H9 (cell line): ENCODE measurements around the gene BCL7B. TPM values are rescaled to one million over a fixed set of nuclear protein-coding genes. Genes with fewer than 3 reads are reported as not detected.

Experiments used
- DNase-seq: peaks from one replicate; pipeline ENCODE4 v3.0.0-alpha.2; 2017
- H2AFZ ChIP-seq: one replicate; pipeline ENCODE4 v1.6.1; 2013; ENCODE audit warnings: mild to moderate bottlenecking, low read length, control low read depth, moderate library complexity
- H2AK5ac ChIP-seq: 2 replicates; pipeline ENCODE4 v1.6.1; 2013; ENCODE audit warnings: low read length, control low read depth, mixed read lengths; ENCODE audit not compliant: insufficient read length
- H2BK120ac ChIP-seq: one replicate; pipeline ENCODE4 v1.6.1; 2013; ENCODE audit warnings: low read depth, mild to moderate bottlenecking, low read length, control low read depth, inconsistent platforms; ENCODE audit not compliant: poor library complexity, severe bottlenecking
- H2BK12ac ChIP-seq: 2 replicates; pipeline ENCODE4 v1.6.1; 2013; ENCODE audit warnings: low read length, control low read depth, mixed read lengths, low read depth; ENCODE audit not compliant: insufficient read length
- H2BK15ac ChIP-seq: 2 replicates; pipeline ENCODE4 v1.6.1; 2013; ENCODE audit warnings: low read depth, low read length, control low read depth
- H2BK20ac ChIP-seq: one replicate; pipeline ENCODE4 v1.6.1; 2013; ENCODE audit warnings: low read depth, mild to moderate bottlenecking, low read length, control low read depth, inconsistent platforms; ENCODE audit not compliant: poor library complexity, severe bottlenecking
- H2BK5ac ChIP-seq: 2 replicates; pipeline ENCODE4 v1.6.1; 2013; ENCODE audit warnings: low read length, control low read depth, mixed read lengths; ENCODE audit not compliant: insufficient read length
- H3K14ac ChIP-seq: 2 replicates; pipeline ENCODE4 v1.6.1; 2013; ENCODE audit warnings: low read length, control low read depth; ENCODE audit not compliant: insufficient read depth
- H3K18ac ChIP-seq: 2 replicates; pipeline ENCODE4 v1.6.1; 2013; ENCODE audit warnings: low read depth, mild to moderate bottlenecking, mixed read lengths, low read length, control low read depth; ENCODE audit not compliant: insufficient read length
- H3K23ac ChIP-seq: 2 replicates; pipeline ENCODE4 v1.6.1; 2013; ENCODE audit warnings: low read length, control low read depth, mixed read lengths, low read depth; ENCODE audit not compliant: insufficient read length
- H3K23me2 ChIP-seq: 2 replicates; pipeline ENCODE4 v1.6.1; 2013; ENCODE audit warnings: low read depth, mild to moderate bottlenecking, mixed read lengths, low read length, control low read depth; ENCODE audit not compliant: insufficient read length, poor library complexity, severe bottlenecking
- H3K27ac ChIP-seq: 2 replicates; pipeline ENCODE4 v1.5.1; 2013; ENCODE audit warnings: low read length, control low read depth, mixed read lengths, low read depth; ENCODE audit not compliant: insufficient read length
- H3K27me3 ChIP-seq: 2 replicates; pipeline ENCODE4 v1.6.1; 2013; ENCODE audit warnings: low read length, control low read depth, inconsistent platforms; ENCODE audit not compliant: insufficient read depth
- H3K4ac ChIP-seq: 2 replicates; pipeline ENCODE4 v1.6.1; 2013; ENCODE audit warnings: low read depth, mild to moderate bottlenecking, control low read depth, inconsistent platforms, low read length, moderate library complexity
- H3K4me1 ChIP-seq: 2 replicates; pipeline ENCODE4 v1.6.1; 2013; ENCODE audit warnings: low read length, control low read depth, inconsistent platforms; ENCODE audit not compliant: insufficient read depth
- H3K4me2 ChIP-seq: 2 replicates; pipeline ENCODE4 v1.6.1; 2013; ENCODE audit warnings: low read length, control low read depth, mixed read lengths; ENCODE audit not compliant: insufficient read length, insufficient read depth
- H3K56ac ChIP-seq: 2 replicates; pipeline ENCODE4 v1.6.1; 2013; ENCODE audit warnings: low read depth, mild to moderate bottlenecking, mixed read lengths, low read length, control low read depth; ENCODE audit not compliant: insufficient read length
- H3K79me1 ChIP-seq: 2 replicates; pipeline ENCODE4 v1.6.1; 2013; ENCODE audit warnings: low read depth, mild to moderate bottlenecking, moderate library complexity, low read length, control low read depth, inconsistent platforms; ENCODE audit not compliant: insufficient read depth, poor library complexity, severe bottlenecking
- H3K79me2 ChIP-seq: 2 replicates; pipeline ENCODE4 v1.6.1; 2013; ENCODE audit warnings: low read length, control low read depth, inconsistent platforms; ENCODE audit not compliant: insufficient read depth
- H3K9ac ChIP-seq: 2 replicates; pipeline ENCODE4 v1.6.1; 2013; ENCODE audit warnings: low read length, control low read depth, mixed read lengths; ENCODE audit not compliant: insufficient read length; ENCODE audit errors: extremely low read depth
- H3K9me3 ChIP-seq: one replicate; pipeline ENCODE4 v1.6.1; 2013; ENCODE audit warnings: low read depth, low read length, inconsistent platforms; ENCODE audit not compliant: control insufficient read depth
- H3T11ph ChIP-seq: one replicate; pipeline ENCODE4 v1.6.1; 2013; ENCODE audit warnings: mild to moderate bottlenecking, low read length, control low read depth, inconsistent platforms
- H4K20me1 ChIP-seq: one replicate; pipeline ENCODE4 v1.6.1; 2013; ENCODE audit not compliant: control insufficient read depth, insufficient read length, insufficient read depth
- H4K5ac ChIP-seq: 2 replicates; pipeline ENCODE4 v1.6.1; 2013; ENCODE audit warnings: low read depth, mild to moderate bottlenecking, mixed read lengths, low read length, control low read depth; ENCODE audit not compliant: insufficient read length
- H4K8ac ChIP-seq: replicated peaks from 2 replicates; pipeline ENCODE4 v1.6.1; 2013; ENCODE audit warnings: low read length, control low read depth, mixed read lengths, low read depth; ENCODE audit not compliant: insufficient read length
- H4K91ac ChIP-seq: 2 replicates; pipeline ENCODE4 v1.6.1; 2013; ENCODE audit warnings: low read depth, mild to moderate bottlenecking, moderate library complexity, mixed read lengths, low read length, control low read depth; ENCODE audit not compliant: insufficient read length
- H3K27ac Mint-ChIP-seq, 3 experiments: 2 replicates in 2 of 3; 3 replicates in 1 of 3; pipeline ENCODE4 v1.8.0; 2020 to 2021; ENCODE audit warnings: mixed read lengths in 3 of 3, mild to moderate bottlenecking in 1 of 3, moderate library complexity in 1 of 3
- H3K27me3 Mint-ChIP-seq: 2 replicates; pipeline ENCODE4 v1.8.0; 2021; ENCODE audit warnings: low read depth, mild to moderate bottlenecking, moderate library complexity, mixed read lengths
- H3K36me3 Mint-ChIP-seq, 3 experiments: 2 replicates in 2 of 3; 3 replicates in 1 of 3; pipeline ENCODE4 v1.8.0; 2020 to 2021; ENCODE audit warnings: low read depth in 3 of 3, mixed read lengths in 3 of 3; ENCODE audit not compliant: insufficient read depth in 1 of 3
- H3K4me1 Mint-ChIP-seq, 2 experiments: 2 replicates each; pipeline ENCODE4 v1.8.0; 2020; ENCODE audit warnings: mixed read lengths in 2 of 2
- H3K4me3 Mint-ChIP-seq, 2 experiments: 2 replicates in 1 of 2; 3 replicates in 1 of 2; pipeline ENCODE4 v1.8.0; 2020 to 2021; ENCODE audit warnings: mild to moderate bottlenecking in 2 of 2, mixed read lengths in 2 of 2, moderate library complexity in 1 of 2
- H3K9me3 Mint-ChIP-seq, 2 experiments: 2 replicates in 1 of 2; 3 replicates in 1 of 2; pipeline ENCODE4 v1.8.0; 2020; ENCODE audit warnings: mild to moderate bottlenecking in 2 of 2, mixed read lengths in 2 of 2, moderate library complexity in 1 of 2
- CTCF ChIP-seq: fragments of 200-600 bp; sonication (generic); conservative IDR thresholded peaks from 3 replicates; pipeline ENCODE4 v1.8.0; 2021; ENCODE audit warnings: antibody characterized with exemption, mild to moderate bottlenecking
- WGBS: extraction: QIAGEN DNeasy Blood & Tissue Kit; methylation state at CpG from one replicate; pipeline ENCODE4 v1.1.7; 2013; ENCODE audit warnings: missing lambda C conversion rate, low lambda C conversion rate, mixed read lengths; ENCODE audit not compliant: insufficient read length; ENCODE audit errors: extremely low coverage; 5-methylcytosine and 5-hydroxymethylcytosine counted together
- total RNA-seq: library from RNA; stranded (reverse); gene quantifications from 2 replicates; pipeline ENCODE4 v1.2.1, GENCODE V29; 2021

BCL7B gene
- total RNA-seq, 1 experiment from 2014 or later: 48.9 TPM

DNA sequence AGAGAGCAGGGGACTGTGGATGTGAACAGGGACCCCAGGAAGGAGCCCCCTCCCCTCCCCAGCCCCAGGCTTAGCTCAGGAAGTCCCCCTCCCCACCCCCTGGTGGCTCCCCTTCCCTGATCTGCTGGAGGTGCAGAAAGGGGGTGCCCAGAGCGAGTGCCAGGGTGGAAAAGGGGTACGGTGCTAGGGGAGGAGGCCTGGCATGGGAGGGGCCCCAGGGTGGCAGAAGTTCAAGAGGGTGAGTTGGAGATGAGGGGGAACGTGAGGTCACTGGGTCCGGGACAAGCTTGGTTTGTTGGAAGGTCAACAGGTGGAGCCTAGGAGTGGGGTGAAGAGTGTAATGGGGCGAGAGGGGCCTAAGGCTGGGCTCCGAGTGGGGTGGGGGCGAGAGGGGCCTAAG lies 42.4 kb upstream of the BCL7B start:
- no peak overlapping the region for H2BK15ac ChIP-seq
- no peak for DNase-seq
- no peak overlapping the region for H3K18ac ChIP-seq
- H3K27ac ChIP-seq: no peak overlapping the region
- H2AK5ac ChIP-seq: no peak overlapping the region
- no peak overlapping the region for H3K4me2 ChIP-seq
- no peaks in the 10 kb centered on the region for H3K79me2 ChIP-seq
- no peak overlapping the region for H4K91ac ChIP-seq
- H3K56ac ChIP-seq: no peak overlapping the region
- Mint-ChIP-seq H3K27ac (no peak overlapping the region), H3K9me3 (no peaks in the 10 kb centered on the region), H3K27me3 (peaks cover 49% of the 10 kb centered on the region), H3K4me1 (peaks cover 4 to 35% of the 10 kb centered on the region in 2 experiments; a peak in 3 of 4 replicates), H3K4me3 (no peak overlapping the region), H3K36me3 (peaks cover 0 to 3% (median 0%) of the 10 kb centered on the region in 3 experiments; a peak in 3 of 7 replicates)
- WGBS: no CpG with 5 or more reads among the region's 7 CpGs
- H3K27me3 ChIP-seq: no peaks in the 10 kb centered on the region; the same call in 1 of the 2 replicates
- H3K23me2 ChIP-seq: no peaks in the 10 kb centered on the region
- no peaks in the 10 kb centered on the region for H3K79me1 ChIP-seq
- H2BK120ac ChIP-seq: no peak overlapping the region
- H3K9ac ChIP-seq: no peak overlapping the region
- no peaks in the 10 kb centered on the region for H4K20me1 ChIP-seq
- no peak overlapping the region for H2BK5ac ChIP-seq
- no peak overlapping the region for H3K4ac ChIP-seq
- no peak overlapping the region for H2BK20ac ChIP-seq
- H3K9me3 ChIP-seq: no peaks in the 10 kb centered on the region
- H3T11ph ChIP-seq: no peak overlapping the region
- no peak overlapping the region for H3K14ac ChIP-seq
- H3K23ac ChIP-seq: no peak overlapping the region
- H3K4me1 ChIP-seq: no peaks in the 10 kb centered on the region; the same call in 1 of the 2 replicates
- no peak overlapping the region for H4K8ac ChIP-seq
- TF ChIP-seq CTCF: no peak
- H2BK12ac ChIP-seq: no peak overlapping the region
- no peak overlapping the region for H2AFZ ChIP-seq
- no peak overlapping the region for H4K5ac ChIP-seq
